Measurements from ENCODE around the gene RNASE9.

Gene RNASE9

DNA sequence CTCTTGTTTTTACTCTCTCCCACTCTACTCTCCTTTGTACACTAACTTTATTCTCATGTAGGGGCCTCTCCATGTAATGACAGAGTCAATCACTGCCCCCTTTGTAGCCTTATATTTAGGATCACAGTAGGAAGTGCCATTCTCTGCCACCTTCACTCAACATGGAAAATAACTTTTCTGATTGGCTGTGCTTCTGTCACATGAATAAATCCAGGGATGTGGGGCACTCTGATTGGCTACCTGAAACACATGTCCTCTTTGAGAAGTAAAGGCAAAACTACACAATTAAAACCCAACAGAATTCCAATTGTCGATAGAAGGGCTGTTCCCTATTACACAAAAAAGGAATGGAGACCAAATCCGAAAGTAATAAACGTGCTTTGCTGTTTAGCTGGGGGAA, at the start of gene RNASE9:
Gene RNASE9 (minus strand): TSS at position 87 of the 400 bp plus-strand sequence.
- DNase-seq (ENCODE audit: low spot score) (no peak), ATAC-seq (ENCODE audit: low read depth) (no peak)
- H3K36me3 ChIP-seq (ENCODE audit: low read depth): no peaks in the 10 kb centered on the region
- TF ChIP-seq, protein P1, sequence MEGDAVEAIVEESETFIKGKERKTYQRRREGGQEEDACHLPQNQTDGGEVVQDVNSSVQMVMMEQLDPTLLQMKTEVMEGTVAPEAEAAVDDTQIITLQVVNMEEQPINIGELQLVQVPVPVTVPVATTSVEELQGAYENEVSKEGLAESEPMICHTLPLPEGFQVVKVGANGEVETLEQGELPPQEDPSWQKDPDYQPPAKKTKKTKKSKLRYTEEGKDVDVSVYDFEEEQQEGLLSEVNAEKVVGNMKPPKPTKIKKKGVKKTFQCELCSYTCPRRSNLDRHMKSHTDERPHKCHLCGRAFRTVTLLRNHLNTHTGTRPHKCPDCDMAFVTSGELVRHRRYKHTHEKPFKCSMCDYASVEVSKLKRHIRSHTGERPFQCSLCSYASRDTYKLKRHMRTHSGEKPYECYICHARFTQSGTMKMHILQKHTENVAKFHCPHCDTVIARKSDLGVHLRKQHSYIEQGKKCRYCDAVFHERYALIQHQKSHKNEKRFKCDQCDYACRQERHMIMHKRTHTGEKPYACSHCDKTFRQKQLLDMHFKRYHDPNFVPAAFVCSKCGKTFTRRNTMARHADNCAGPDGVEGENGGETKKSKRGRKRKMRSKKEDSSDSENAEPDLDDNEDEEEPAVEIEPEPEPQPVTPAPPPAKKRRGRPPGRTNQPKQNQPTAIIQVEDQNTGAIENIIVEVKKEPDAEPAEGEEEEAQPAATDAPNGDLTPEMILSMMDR (IDR thresholded peaks at IDR 0.05; ENCODE audit: poor library complexity, severe bottlenecking): no peak
- H3K4me1 ChIP-seq (ENCODE audit: insufficient read depth, poor library complexity, severe bottlenecking): no peaks in the 10 kb centered on the region
- H3K27ac ChIP-seq (ENCODE audit: poor library complexity, severe bottlenecking): no peak within 1 kb of the TSS
- H3K27me3 ChIP-seq (ENCODE audit: insufficient read depth, poor library complexity, severe bottlenecking): no peaks in the 10 kb centered on the region
- H3K9me3 ChIP-seq (ENCODE audit: severe bottlenecking): no peaks in the 10 kb centered on the region
- no peak within 1 kb of the TSS for H3K4me3 ChIP-seq (ENCODE audit: severe bottlenecking)

GRCh38 chr14:20610002-20610765, 49.3 kb upstream of the RNASE9 start:
- ATAC-seq (ENCODE audit: low read depth): peak; percentile 47
- peaks cover 9% of the 10 kb centered on the region for H3K4me1 ChIP-seq (ENCODE audit: insufficient read depth, poor library complexity, severe bottlenecking)
- H3K4me3 ChIP-seq (ENCODE audit: severe bottlenecking): peak overlapping the region; percentile 68
- H3K27me3 ChIP-seq (ENCODE audit: insufficient read depth, poor library complexity, severe bottlenecking): no peaks in the 10 kb centered on the region
- TF ChIP-seq, protein P1 (IDR thresholded peaks at IDR 0.05; ENCODE audit: poor library complexity, severe bottlenecking): no peak
- H3K9me3 ChIP-seq (ENCODE audit: severe bottlenecking): no peaks in the 10 kb centered on the region
- no peaks in the 10 kb centered on the region for H3K36me3 ChIP-seq (ENCODE audit: low read depth)
- peak; percentile 73 for DNase-seq (ENCODE audit: low spot score)
- H3K27ac ChIP-seq (ENCODE audit: poor library complexity, severe bottlenecking): no peak overlapping the region

DNA sequence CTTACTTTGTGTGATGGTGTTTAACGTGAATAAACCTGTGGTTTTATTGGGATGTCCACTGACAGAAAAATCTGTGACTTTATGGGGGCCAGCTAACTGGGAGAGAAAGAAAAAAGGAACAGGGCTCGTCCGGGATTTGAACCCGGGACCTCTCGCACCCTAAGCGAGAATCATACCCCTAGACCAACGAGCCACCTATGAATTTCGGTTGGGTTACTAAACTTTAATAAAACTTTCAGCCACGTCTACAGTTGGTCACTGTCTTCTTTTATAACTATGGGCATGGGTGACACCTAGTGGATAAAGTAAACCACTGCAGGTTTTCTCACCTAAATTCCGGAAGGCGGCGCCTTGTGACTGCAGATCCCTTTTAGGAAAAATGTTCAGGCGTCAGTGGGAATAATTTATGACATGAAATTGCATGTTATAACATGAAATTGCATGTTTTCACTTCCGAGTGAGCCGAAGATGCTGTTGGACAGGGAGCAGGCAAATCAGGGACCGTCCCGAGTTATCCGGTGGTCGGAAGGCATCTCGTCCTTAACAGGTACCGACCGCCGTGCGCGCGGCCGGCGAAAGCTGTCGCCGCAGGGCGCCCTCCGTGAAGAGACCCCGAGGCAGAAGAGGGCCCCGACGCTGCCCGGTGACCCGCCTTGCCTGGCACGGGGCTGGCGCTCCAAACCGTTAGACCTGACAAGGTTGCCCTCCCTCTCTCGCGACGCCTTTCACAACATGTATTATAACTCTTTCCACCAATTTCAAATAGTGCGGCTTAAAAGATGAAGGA, 48.6 kb upstream of the RNASE9 start:
- no peaks in the 10 kb centered on the region for H3K9me3 ChIP-seq (ENCODE audit: severe bottlenecking)
- peak overlapping the region; percentile 68 for H3K4me3 ChIP-seq (ENCODE audit: severe bottlenecking)
- peak; percentile 7; the same call in 2 of the 3 replicates for ATAC-seq (ENCODE audit: low read depth)
- H3K36me3 ChIP-seq (ENCODE audit: low read depth): no peaks in the 10 kb centered on the region
- peak; percentile 66 for DNase-seq (ENCODE audit: low spot score)
- TF ChIP-seq, protein P1 (IDR thresholded peaks at IDR 0.05; ENCODE audit: poor library complexity, severe bottlenecking): peak; percentile 99
- no peak overlapping the region for H3K27ac ChIP-seq (ENCODE audit: poor library complexity, severe bottlenecking)
- peaks cover 2% of the 10 kb centered on the region for H3K4me1 ChIP-seq (ENCODE audit: insufficient read depth, poor library complexity, severe bottlenecking)
- H3K27me3 ChIP-seq (ENCODE audit: insufficient read depth, poor library complexity, severe bottlenecking): no peaks in the 10 kb centered on the region

GRCh38 chr14:20608383-20609110, 47.7 kb upstream of the RNASE9 start:
- Histone ChIP-seq H3K4me3 (ENCODE audit: severe bottlenecking) (no peak overlapping the region), H3K27ac (ENCODE audit: poor library complexity, severe bottlenecking) (no peak overlapping the region), H3K36me3 (ENCODE audit: low read depth) (no peaks in the 10 kb centered on the region), H3K9me3 (ENCODE audit: severe bottlenecking) (no peaks in the 10 kb centered on the region), H3K4me1 (ENCODE audit: insufficient read depth, poor library complexity, severe bottlenecking) (no peaks in the 10 kb centered on the region), H3K27me3 (ENCODE audit: insufficient read depth, poor library complexity, severe bottlenecking) (no peaks in the 10 kb centered on the region)
- DNase-seq (ENCODE audit: low spot score) (no peak), ATAC-seq (ENCODE audit: low read depth) (no peak)
- TF ChIP-seq, protein P1 (IDR thresholded peaks at IDR 0.05; ENCODE audit: poor library complexity, severe bottlenecking): no peak

All from RWPE2 (cell line).